ENCODE results near the gene SPRR3. TPM values are rescaled to one million over a fixed set of nuclear protein-coding genes. Genes with fewer than 3 reads are reported as not detected.

The SPRR3 gene
- total RNA-seq, 1 donor from 2014 or later, result not detected

DNA sequence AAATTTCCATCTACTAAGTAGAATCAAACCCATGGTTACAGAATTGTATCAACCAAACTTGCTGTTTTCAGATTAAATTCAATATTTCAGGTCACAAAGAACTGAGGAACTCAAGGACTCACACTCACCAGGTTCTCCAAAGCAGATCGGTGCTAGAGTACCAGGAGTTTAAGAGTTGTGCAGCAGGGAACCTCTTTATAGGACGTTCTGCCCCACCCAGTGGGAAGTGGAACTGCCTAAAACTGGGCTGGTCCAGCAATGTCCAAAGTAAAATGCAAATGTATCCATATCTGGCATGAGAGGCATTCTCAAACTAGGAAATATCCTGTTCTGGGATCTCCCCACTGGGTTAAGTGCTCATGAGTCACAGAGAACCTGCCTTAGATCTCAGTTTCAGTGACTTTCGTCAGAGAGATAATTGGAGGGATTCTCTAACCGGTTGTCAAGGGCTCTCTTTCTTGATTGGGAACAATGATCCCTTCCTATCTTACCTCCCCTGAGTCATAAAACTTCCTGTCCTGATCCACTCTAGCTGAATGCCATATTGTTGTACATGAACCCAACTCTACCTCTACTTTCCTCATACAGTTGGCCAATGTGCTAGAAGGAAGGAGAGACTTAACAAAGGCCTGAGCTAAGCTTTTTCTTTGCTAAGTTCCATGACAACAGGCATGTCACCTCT is 39.5 kb downstream of the SPRR3 start, which contains the start of gene SPRR2D:
Gene SPRR2D (minus strand): TSS at position 171 of the 682 bp plus-strand sequence. CDS start 774 bp downstream, outside the sequence.
- Mint-ChIP-seq H3K36me3 (ENCODE audit: insufficient read depth) (no peaks in the 10 kb centered on the region), H3K27me3 (peaks cover 4% of the 10 kb centered on the region), H3K4me1 (ENCODE audit: low read depth) (no peaks in the 10 kb centered on the region), H3K27ac (no peak within 1 kb of the TSS), H3K9me3 (ENCODE audit: low read depth) (no peaks in the 10 kb centered on the region), H3K4me3 (ENCODE audit: low read depth) (no peak within 1 kb of the TSS)
- TF ChIP-seq, protein P1, sequence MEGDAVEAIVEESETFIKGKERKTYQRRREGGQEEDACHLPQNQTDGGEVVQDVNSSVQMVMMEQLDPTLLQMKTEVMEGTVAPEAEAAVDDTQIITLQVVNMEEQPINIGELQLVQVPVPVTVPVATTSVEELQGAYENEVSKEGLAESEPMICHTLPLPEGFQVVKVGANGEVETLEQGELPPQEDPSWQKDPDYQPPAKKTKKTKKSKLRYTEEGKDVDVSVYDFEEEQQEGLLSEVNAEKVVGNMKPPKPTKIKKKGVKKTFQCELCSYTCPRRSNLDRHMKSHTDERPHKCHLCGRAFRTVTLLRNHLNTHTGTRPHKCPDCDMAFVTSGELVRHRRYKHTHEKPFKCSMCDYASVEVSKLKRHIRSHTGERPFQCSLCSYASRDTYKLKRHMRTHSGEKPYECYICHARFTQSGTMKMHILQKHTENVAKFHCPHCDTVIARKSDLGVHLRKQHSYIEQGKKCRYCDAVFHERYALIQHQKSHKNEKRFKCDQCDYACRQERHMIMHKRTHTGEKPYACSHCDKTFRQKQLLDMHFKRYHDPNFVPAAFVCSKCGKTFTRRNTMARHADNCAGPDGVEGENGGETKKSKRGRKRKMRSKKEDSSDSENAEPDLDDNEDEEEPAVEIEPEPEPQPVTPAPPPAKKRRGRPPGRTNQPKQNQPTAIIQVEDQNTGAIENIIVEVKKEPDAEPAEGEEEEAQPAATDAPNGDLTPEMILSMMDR (IDR thresholded peaks at IDR 0.05; ENCODE audit: unreplicated experiment), result no peak
- DNase-seq (ENCODE audit: low spot score, unreplicated experiment), result no peak

DNA sequence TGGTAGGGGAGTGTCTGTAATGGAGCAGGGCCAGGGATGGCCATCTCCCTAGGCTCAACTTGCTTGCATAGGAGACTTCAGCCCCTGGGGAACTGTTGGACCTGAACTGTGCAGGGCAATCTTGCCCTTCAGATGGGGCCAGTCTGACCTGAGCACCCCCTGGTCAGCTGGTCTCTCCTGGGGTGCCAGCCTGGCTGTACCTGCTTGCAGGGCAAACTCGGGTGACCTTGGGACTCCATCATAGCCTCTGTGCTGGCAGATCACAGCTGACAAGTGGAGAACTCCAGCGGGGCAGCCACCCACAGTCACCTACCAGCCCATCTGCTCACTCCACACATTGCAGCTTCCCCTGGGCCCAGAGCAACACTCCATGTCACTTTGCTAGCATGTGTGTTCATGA is 47.7 kb downstream of the SPRR3 start:
- no peak overlapping the region for H3K27ac Mint-ChIP-seq
- peaks cover 3% of the 10 kb centered on the region for H3K9me3 Mint-ChIP-seq (ENCODE audit: low read depth)
- H3K4me3 Mint-ChIP-seq (ENCODE audit: low read depth), result no peak overlapping the region
- H3K36me3 Mint-ChIP-seq (ENCODE audit: insufficient read depth), result no peaks in the 10 kb centered on the region
- no peaks in the 10 kb centered on the region for H3K4me1 Mint-ChIP-seq (ENCODE audit: low read depth)
- peaks cover 6% of the 10 kb centered on the region for H3K27me3 Mint-ChIP-seq
- TF ChIP-seq, protein P1 (IDR thresholded peaks at IDR 0.05; ENCODE audit: unreplicated experiment), result no peak
- DNase-seq (ENCODE audit: low spot score, unreplicated experiment), result no peak

Other genes starting within 250 kb of the SPRR3 start
- gene KPRP, start 243.7 kb upstream of the SPRR3 start, total RNA-seq, result not detected in 2 replicates
- gene LCE1F, start 226.6 kb upstream of the SPRR3 start, total RNA-seq, result not detected in 2 replicates
- not detected in 2 replicates for gene LCE1E, start 215.5 kb upstream of the SPRR3 start, total RNA-seq
- gene LCE1D, start 205.0 kb upstream of the SPRR3 start, total RNA-seq, result not detected in 2 replicates
- gene LCE1C, start 195.1 kb upstream of the SPRR3 start, total RNA-seq, result not detected in 2 replicates
- not detected in 2 replicates for gene LCE1B, start 189.8 kb upstream of the SPRR3 start, total RNA-seq
- not detected in 2 replicates for gene LCE1A, start 174.3 kb upstream of the SPRR3 start, total RNA-seq
- gene LCE6A, start 158.9 kb upstream of the SPRR3 start, total RNA-seq, result not detected in 2 replicates
- not detected in 2 replicates for gene LCE7A, start 141.8 kb upstream of the SPRR3 start, total RNA-seq
- not detected in 2 replicates for gene SMCP, start 123.4 kb upstream of the SPRR3 start, total RNA-seq
- gene IVL, start 93.2 kb upstream of the SPRR3 start, total RNA-seq, result not detected in 2 replicates
- gene SPRR5, start 54.5 kb upstream of the SPRR3 start, total RNA-seq, result not detected in 2 replicates
- not detected in 2 replicates for gene SPRR4, start 31.1 kb upstream of the SPRR3 start, total RNA-seq
- not detected in 2 replicates for gene SPRR1A, start 17.7 kb upstream of the SPRR3 start, total RNA-seq
- not detected in 2 replicates for gene SPRR1B, start 29.5 kb downstream of the SPRR3 start, total RNA-seq
- not detected in 2 replicates for gene SPRR2D, start 39.4 kb downstream of the SPRR3 start, total RNA-seq
- gene SPRR2A, start 55.8 kb downstream of the SPRR3 start, total RNA-seq, result not detected in 2 replicates
- not detected in 2 replicates for gene SPRR2B, start 69.9 kb downstream of the SPRR3 start, total RNA-seq
- not detected in 2 replicates for gene SPRR2E, start 92.8 kb downstream of the SPRR3 start, total RNA-seq
- gene SPRR2F, start 111.8 kb downstream of the SPRR3 start, total RNA-seq, result 1.7 and 4.0 TPM in 2 replicates
- gene SPRR2G, start 149.1 kb downstream of the SPRR3 start, total RNA-seq, result not detected in 2 replicates
- not detected in 2 replicates for gene LELP1, start 201.7 kb downstream of the SPRR3 start, total RNA-seq
- gene PRR9, start 215.8 kb downstream of the SPRR3 start, total RNA-seq, result not detected in 2 replicates